HCT116 (cell line): ENCODE data around the gene MAP3K3. TPM values are rescaled to one million over a fixed set of nuclear protein-coding genes. Genes with fewer than 3 reads are reported as not detected.

Experiments
- ATAC-seq: fragments of 200-7000 bp; cut with Tn5 transposase; 2 replicates; pipeline ENCODE4 v1.9.1; 2020; ENCODE audit warnings: mild to moderate bottlenecking, moderate library complexity
- BruUV-seq: library from RNA; stranded (reverse); fragments of 400-500 nt; replicated peaks from 2 replicates; lab custom pipeline; 2021; lab: Mats Ljungman, UMichigan
- CTCF ChIA-PET: fragments of 300-600 bp; sonication (Branson Sonifier 250); formaldehyde crosslinking; loops from one replicate; lab custom pipeline; 2021; ENCODE audit warnings: antibody characterized with exemption; lab: Charles Lee
- POLR2A ChIA-PET: fragments of 300-600, 350-600 bp; sonication (Branson Sonifier 250); formaldehyde crosslinking; loops from one replicate; lab custom pipeline; 2021; ENCODE audit warnings: antibody characterized with exemption; lab: Charles Lee
- RAD21 ChIA-PET, 2 experiments: fragments of 300-600 bp; sonication (Branson Sonifier 250); formaldehyde crosslinking; loops; one replicate each; lab custom pipeline; 2023; ENCODE audit warnings: low total read pairs in 2 of 2; ENCODE audit not compliant: uncharacterized antibody in 2 of 2, unreplicated experiment in 2 of 2, low non-redundant PET in 1 of 2; lab: Charles Lee
- DNase-seq: peaks from one replicate; pipeline ENCODE4 v3.0.0-alpha.2; 2010; ENCODE audit warnings: low read depth, low spot score
- H2AFZ ChIP-seq: fragments of 200-600 bp; shearing (Covaris generic), sonication (generic); 2 replicates; pipeline ENCODE4 v1.6.1; 2017; ENCODE audit warnings: low read depth, mixed run types, mixed read lengths, antibody characterized with exemption, low read length; ENCODE audit not compliant: poor library complexity, severe bottlenecking
- H3K27ac ChIP-seq: 2 replicates; pipeline ENCODE4 v1.5.1; 2012; ENCODE audit warnings: low read depth, low read length
- H3K27me3 ChIP-seq: fragments of 200-600 bp; sonication (generic); 2 replicates; pipeline ENCODE4 v1.6.1; 2016; ENCODE audit warnings: mixed run types, low read length, mixed read lengths; ENCODE audit not compliant: insufficient read depth
- H3K36me3 ChIP-seq, 2 experiments: fragments of 200-500 bp in 1 of 2; fragments of 200-600 bp in 1 of 2; sonication (Bioruptor generic) in 1 of 2; sonication (generic) in 1 of 2; 2 replicates each; pipeline versions ENCODE4 v1.5.1 to v1.6.1; 2014 to 2016; ENCODE audit warnings: low read length in 2 of 2, inconsistent platforms in 1 of 2, mixed read lengths in 1 of 2, mixed run types in 1 of 2; ENCODE audit not compliant: insufficient read depth in 2 of 2, control insufficient read depth in 1 of 2
- H3K4me1 ChIP-seq, 2 experiments: fragments of 200-600 bp in 1 of 2; sonication (generic) in 1 of 2; 2 replicates each; pipeline versions ENCODE4 v1.5.1 to v1.6.1; 2012 to 2017; ENCODE audit warnings: low read length in 2 of 2, inconsistent platforms in 1 of 2, mild to moderate bottlenecking in 1 of 2, mixed read lengths in 1 of 2, mixed run types in 1 of 2, moderate library complexity in 1 of 2; ENCODE audit not compliant: insufficient read depth in 2 of 2, control insufficient read depth in 1 of 2
- H3K4me2 ChIP-seq: fragments of 200-600 bp; sonication (generic); 2 replicates; pipeline ENCODE4 v1.6.1; 2017; ENCODE audit warnings: mixed run types, low read length, mixed read lengths
- H3K4me3 ChIP-seq, 2 experiments: fragments of 200-600 bp in 1 of 2; sonication (generic) in 1 of 2; replicated peaks in 1 of 2; 2 replicates each; pipeline ENCODE4 v1.5.1; 2011 to 2016; ENCODE audit warnings: low read length in 2 of 2, control low read depth in 1 of 2, low read depth in 1 of 2, mild to moderate bottlenecking in 1 of 2, mixed read lengths in 1 of 2, mixed run types in 1 of 2
- H3K79me2 ChIP-seq: fragments of 200-600 bp; sonication (generic); 2 replicates; pipeline ENCODE4 v1.6.1; 2017; ENCODE audit warnings: mild to moderate bottlenecking, mixed run types, low read length, moderate library complexity, mixed read lengths; ENCODE audit not compliant: insufficient read depth
- H3K9ac ChIP-seq: fragments of 200-600 bp; sonication (generic); 2 replicates; pipeline ENCODE4 v1.6.1; 2016; ENCODE audit warnings: low read length, mixed read lengths
- H3K9me2 ChIP-seq: fragments of 200-600 bp; sonication (generic), shearing (Covaris generic); 2 replicates; pipeline ENCODE4 v1.6.1; 2017; ENCODE audit warnings: mixed run types, mild to moderate bottlenecking, moderate library complexity; ENCODE audit not compliant: insufficient read depth
- H3K9me3 ChIP-seq, 2 experiments: fragments of 200-500 bp in 1 of 2; fragments of 200-600 bp in 1 of 2; sonication (Bioruptor generic) in 1 of 2; sonication (generic) in 1 of 2; 2 replicates each; pipeline ENCODE4 v1.6.1; 2014 to 2017; ENCODE audit warnings: low read length in 2 of 2, mixed read lengths in 2 of 2, inconsistent platforms in 1 of 2, low read depth in 1 of 2, mild to moderate bottlenecking in 1 of 2, mixed run types in 1 of 2, moderate library complexity in 1 of 2; ENCODE audit not compliant: control insufficient read depth in 1 of 2, insufficient read depth in 1 of 2
- H4K20me1 ChIP-seq: fragments of 200-600 bp; sonication (generic), shearing (Covaris generic); 2 replicates; pipeline ENCODE4 v1.6.1; 2017; ENCODE audit warnings: mixed run types, mild to moderate bottlenecking, moderate library complexity; ENCODE audit not compliant: insufficient read depth
- CBX3 ChIP-seq: IDR thresholded peaks from 2 replicates; pipeline ENCODE4 v1.6.1; 2012; ENCODE audit warnings: low read depth
- CEBPB ChIP-seq: IDR thresholded peaks from 2 replicates; pipeline ENCODE4 v1.6.1; 2012; ENCODE audit warnings: low read depth
- ELF1 ChIP-seq: IDR thresholded peaks from 2 replicates; pipeline ENCODE4 v1.6.1; 2012; ENCODE audit warnings: low read depth, borderline replicate concordance
- EZH2 ChIP-seq: fragments of 200-600 bp; sonication (generic); IDR thresholded peaks from 2 replicates; pipeline ENCODE4 v1.6.1; 2017; ENCODE audit warnings: antibody characterized with exemption, mixed run types
- EZH2phosphoT487 ChIP-seq: fragments of 200-600 bp; IDR thresholded peaks from 2 replicates; pipeline ENCODE4 v1.6.1; 2018; ENCODE audit warnings: antibody characterized with exemption, borderline replicate concordance
- FOSL1 ChIP-seq: IDR thresholded peaks from 2 replicates; pipeline ENCODE4 v1.6.1; 2012; ENCODE audit warnings: low read depth
- JUND ChIP-seq: IDR thresholded peaks from 2 replicates; pipeline ENCODE4 v1.6.1; 2012
- POLR2A ChIP-seq: IDR thresholded peaks from 2 replicates; pipeline ENCODE4 v1.7.0; 2011; ENCODE audit warnings: borderline replicate concordance; ENCODE audit not compliant: insufficient read depth, insufficient read length; ENCODE audit errors: extremely low read depth
- SP1 ChIP-seq: IDR thresholded peaks from 2 replicates; pipeline ENCODE4 v1.6.1; 2012; ENCODE audit warnings: low read depth
- TCF7L2 ChIP-seq: IDR thresholded peaks from 2 replicates; pipeline ENCODE4 v1.7.0; 2011; ENCODE audit warnings: borderline replicate concordance, inconsistent platforms; ENCODE audit not compliant: insufficient read depth, insufficient read length; ENCODE audit errors: extremely low read depth
- YY1 ChIP-seq: IDR thresholded peaks from 2 replicates; pipeline ENCODE4 v1.6.1; 2011; ENCODE audit warnings: low read length, low read depth, moderate library complexity, mild to moderate bottlenecking; ENCODE audit not compliant: insufficient replicate concordance; ENCODE audit errors: extremely low read depth
- ZFX ChIP-seq: fragments of 450-650 bp; IDR thresholded peaks from 2 replicates; pipeline ENCODE4 v1.6.1; 2017
- ZNF274 ChIP-seq: fragments of 200-500 bp; sonication (Bioruptor generic); IDR thresholded peaks from 2 replicates; pipeline ENCODE4 v1.6.1; 2014; ENCODE audit warnings: mild to moderate bottlenecking, low read depth, low read length, inconsistent platforms
- intact Hi-C: fragments of 100-400 bp; cut with micrococcal nuclease; formaldehyde crosslinking; loops from 2 replicates; pipeline ENCODE4 v1.10.0; 2022
- total RNA-seq: library from RNA; stranded (reverse); gene quantifications from one replicate; pipeline ENCODE4 v1.2.1, GENCODE V29; 2021; ENCODE audit not compliant: unreplicated experiment
- TF ChIP-seq, protein P1 (sequence below), 3 experiments: fragments of 200-600 bp in 1 of 3; sonication (generic) in 1 of 3; IDR thresholded peaks in 2 of 3; conservative IDR thresholded peaks in 1 of 3; 2 replicates each; pipeline ENCODE4 v1.5.1; 2012 to 2017; ENCODE audit warnings: low read depth in 2 of 3, low read length in 2 of 3, antibody characterized with exemption in 1 of 3, borderline replicate concordance in 1 of 3, control low read depth in 1 of 3, mild to moderate bottlenecking in 1 of 3, mixed read lengths in 1 of 3, mixed run types in 1 of 3, moderate library complexity in 1 of 3; ENCODE audit not compliant: insufficient read depth in 1 of 3
- TF ChIP-seq, protein P2 (sequence below): IDR thresholded peaks from 2 replicates; pipeline ENCODE4 v1.6.1; 2012
- TF ChIP-seq, protein P3 (sequence below): IDR thresholded peaks from 2 replicates; pipeline ENCODE4 v1.6.1; 2012; ENCODE audit warnings: low read depth
- TF ChIP-seq, protein P4 (sequence below): IDR thresholded peaks from 2 replicates; pipeline ENCODE4 v1.6.1; 2012

MAP3K3 gene
- total RNA-seq, 1 experiment from 2014 or later = 18.5 TPM

DNA sequence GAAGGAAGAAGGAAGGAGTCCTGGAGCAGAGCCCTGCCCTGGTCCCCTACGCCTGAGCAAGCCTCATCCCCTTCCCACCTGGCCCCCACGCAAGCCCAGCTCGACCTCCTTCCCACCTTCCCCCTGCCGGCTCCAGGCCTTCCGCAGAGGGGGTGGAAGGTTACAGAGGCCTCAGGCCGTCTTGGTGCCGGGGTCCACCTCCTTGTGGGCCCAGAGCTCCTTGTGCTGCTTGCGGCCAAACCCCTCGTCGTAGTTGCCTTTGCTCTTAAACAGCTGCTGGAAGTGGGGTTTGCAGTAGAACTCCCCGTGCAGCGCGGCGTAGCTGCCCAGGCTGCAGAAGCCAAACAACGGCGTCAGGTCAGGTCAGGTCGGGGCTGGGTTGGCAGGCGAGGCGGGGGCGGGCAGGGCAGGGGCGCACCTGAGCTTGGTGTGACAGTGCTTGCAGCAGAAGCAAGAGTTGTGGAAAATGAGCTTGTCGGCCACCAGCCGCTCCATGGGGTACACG, 76.2 kb downstream of the MAP3K3 start:
- DNase-seq (no peak), ATAC-seq (no peak)
- no peak overlapping the region for H3K27ac ChIP-seq
- H4K20me1 ChIP-seq = no peaks in the 10 kb centered on the region
- ChIA-PET POLR2A (interaction anchor here (0.7 kb wide), 1 partner anchor 500 kb away, joined by 3 read pairs; no protein-coding TSS in a partner anchor), RAD21 (no interaction called here), CTCF (interaction anchor here (0.7 to 1.2 kb wide), 5 partner anchors 8 to 136 kb away, joined by 3 to 6 read pairs (median 3); no protein-coding TSS in a partner anchor)
- H2AFZ ChIP-seq = no peak overlapping the region
- H3K9ac ChIP-seq = no peak overlapping the region
- no peaks in the 10 kb centered on the region for H3K9me2 ChIP-seq
- H3K79me2 ChIP-seq = no peaks in the 10 kb centered on the region
- no TSS peak for BruUV-seq
- no peaks in the 10 kb centered on the region for H3K9me3 ChIP-seq
- no peak overlapping the region for H3K4me3 ChIP-seq
- peaks cover 5 to 30% of the 10 kb centered on the region in 2 experiments for H3K4me1 ChIP-seq
- TF ChIP-seq CEBPB (no peak), CBX3 (no peak), EZH2 (no peak), EZH2phosphoT487 (no peak), POLR2A (no peak), YY1 (no peak), ZNF274 (no peak), TCF7L2 (no peak), SP1 (no peak), ELF1 (no peak), FOSL1 (no peak), JUND (no peak), ZFX (no peak)
- TF ChIP-seq, protein P1, sequence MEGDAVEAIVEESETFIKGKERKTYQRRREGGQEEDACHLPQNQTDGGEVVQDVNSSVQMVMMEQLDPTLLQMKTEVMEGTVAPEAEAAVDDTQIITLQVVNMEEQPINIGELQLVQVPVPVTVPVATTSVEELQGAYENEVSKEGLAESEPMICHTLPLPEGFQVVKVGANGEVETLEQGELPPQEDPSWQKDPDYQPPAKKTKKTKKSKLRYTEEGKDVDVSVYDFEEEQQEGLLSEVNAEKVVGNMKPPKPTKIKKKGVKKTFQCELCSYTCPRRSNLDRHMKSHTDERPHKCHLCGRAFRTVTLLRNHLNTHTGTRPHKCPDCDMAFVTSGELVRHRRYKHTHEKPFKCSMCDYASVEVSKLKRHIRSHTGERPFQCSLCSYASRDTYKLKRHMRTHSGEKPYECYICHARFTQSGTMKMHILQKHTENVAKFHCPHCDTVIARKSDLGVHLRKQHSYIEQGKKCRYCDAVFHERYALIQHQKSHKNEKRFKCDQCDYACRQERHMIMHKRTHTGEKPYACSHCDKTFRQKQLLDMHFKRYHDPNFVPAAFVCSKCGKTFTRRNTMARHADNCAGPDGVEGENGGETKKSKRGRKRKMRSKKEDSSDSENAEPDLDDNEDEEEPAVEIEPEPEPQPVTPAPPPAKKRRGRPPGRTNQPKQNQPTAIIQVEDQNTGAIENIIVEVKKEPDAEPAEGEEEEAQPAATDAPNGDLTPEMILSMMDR (IDR thresholded peaks at IDR 0.05 in 2 of 3, conservative IDR thresholded peaks at IDR 0.05 in 1 of 3; ENCODE audit: borderline replicate concordance in 1 of 3, insufficient read depth in 1 of 3, low read depth in 2 of 3, low read length in 2 of 3) = no peak
- TF ChIP-seq, protein P2, sequence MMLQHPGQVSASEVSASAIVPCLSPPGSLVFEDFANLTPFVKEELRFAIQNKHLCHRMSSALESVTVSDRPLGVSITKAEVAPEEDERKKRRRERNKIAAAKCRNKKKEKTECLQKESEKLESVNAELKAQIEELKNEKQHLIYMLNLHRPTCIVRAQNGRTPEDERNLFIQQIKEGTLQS = no peak
- TF ChIP-seq, protein P3, sequence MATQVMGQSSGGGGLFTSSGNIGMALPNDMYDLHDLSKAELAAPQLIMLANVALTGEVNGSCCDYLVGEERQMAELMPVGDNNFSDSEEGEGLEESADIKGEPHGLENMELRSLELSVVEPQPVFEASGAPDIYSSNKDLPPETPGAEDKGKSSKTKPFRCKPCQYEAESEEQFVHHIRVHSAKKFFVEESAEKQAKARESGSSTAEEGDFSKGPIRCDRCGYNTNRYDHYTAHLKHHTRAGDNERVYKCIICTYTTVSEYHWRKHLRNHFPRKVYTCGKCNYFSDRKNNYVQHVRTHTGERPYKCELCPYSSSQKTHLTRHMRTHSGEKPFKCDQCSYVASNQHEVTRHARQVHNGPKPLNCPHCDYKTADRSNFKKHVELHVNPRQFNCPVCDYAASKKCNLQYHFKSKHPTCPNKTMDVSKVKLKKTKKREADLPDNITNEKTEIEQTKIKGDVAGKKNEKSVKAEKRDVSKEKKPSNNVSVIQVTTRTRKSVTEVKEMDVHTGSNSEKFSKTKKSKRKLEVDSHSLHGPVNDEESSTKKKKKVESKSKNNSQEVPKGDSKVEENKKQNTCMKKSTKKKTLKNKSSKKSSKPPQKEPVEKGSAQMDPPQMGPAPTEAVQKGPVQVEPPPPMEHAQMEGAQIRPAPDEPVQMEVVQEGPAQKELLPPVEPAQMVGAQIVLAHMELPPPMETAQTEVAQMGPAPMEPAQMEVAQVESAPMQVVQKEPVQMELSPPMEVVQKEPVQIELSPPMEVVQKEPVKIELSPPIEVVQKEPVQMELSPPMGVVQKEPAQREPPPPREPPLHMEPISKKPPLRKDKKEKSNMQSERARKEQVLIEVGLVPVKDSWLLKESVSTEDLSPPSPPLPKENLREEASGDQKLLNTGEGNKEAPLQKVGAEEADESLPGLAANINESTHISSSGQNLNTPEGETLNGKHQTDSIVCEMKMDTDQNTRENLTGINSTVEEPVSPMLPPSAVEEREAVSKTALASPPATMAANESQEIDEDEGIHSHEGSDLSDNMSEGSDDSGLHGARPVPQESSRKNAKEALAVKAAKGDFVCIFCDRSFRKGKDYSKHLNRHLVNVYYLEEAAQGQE = no peak
- TF ChIP-seq, protein P4, sequence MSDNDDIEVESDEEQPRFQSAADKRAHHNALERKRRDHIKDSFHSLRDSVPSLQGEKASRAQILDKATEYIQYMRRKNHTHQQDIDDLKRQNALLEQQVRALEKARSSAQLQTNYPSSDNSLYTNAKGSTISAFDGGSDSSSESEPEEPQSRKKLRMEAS = no peak
- intact Hi-C loops = loop anchor here (5.0 kb wide), 2 partner anchors 129 to 271 kb away; partner anchors contain the start of genes FTSJ3 and PSMC5
- H3K27me3 ChIP-seq = no peaks in the 10 kb centered on the region
- no peak overlapping the region for H3K4me2 ChIP-seq
- H3K36me3 ChIP-seq = no peaks in the 10 kb centered on the region
